H9 (cell line): ENCODE measurements around the gene DOK1. TPM values are rescaled to one million over a fixed set of nuclear protein-coding genes. Genes with fewer than 3 reads are reported as not detected.

Experiments
- DNase-seq: peaks from one replicate; pipeline ENCODE4 v3.0.0-alpha.2; 2017
- H2AFZ ChIP-seq: one replicate; pipeline ENCODE4 v1.6.1; 2013; ENCODE audit warnings: mild to moderate bottlenecking, low read length, control low read depth, moderate library complexity
- H2AK5ac ChIP-seq: 2 replicates; pipeline ENCODE4 v1.6.1; 2013; ENCODE audit warnings: low read length, control low read depth, mixed read lengths; ENCODE audit not compliant: insufficient read length
- H2BK120ac ChIP-seq: one replicate; pipeline ENCODE4 v1.6.1; 2013; ENCODE audit warnings: low read depth, mild to moderate bottlenecking, low read length, control low read depth, inconsistent platforms; ENCODE audit not compliant: poor library complexity, severe bottlenecking
- H2BK12ac ChIP-seq: 2 replicates; pipeline ENCODE4 v1.6.1; 2013; ENCODE audit warnings: low read length, control low read depth, mixed read lengths, low read depth; ENCODE audit not compliant: insufficient read length
- H2BK15ac ChIP-seq: 2 replicates; pipeline ENCODE4 v1.6.1; 2013; ENCODE audit warnings: low read depth, low read length, control low read depth
- H2BK20ac ChIP-seq: one replicate; pipeline ENCODE4 v1.6.1; 2013; ENCODE audit warnings: low read depth, mild to moderate bottlenecking, low read length, control low read depth, inconsistent platforms; ENCODE audit not compliant: poor library complexity, severe bottlenecking
- H2BK5ac ChIP-seq: 2 replicates; pipeline ENCODE4 v1.6.1; 2013; ENCODE audit warnings: low read length, control low read depth, mixed read lengths; ENCODE audit not compliant: insufficient read length
- H3K14ac ChIP-seq: 2 replicates; pipeline ENCODE4 v1.6.1; 2013; ENCODE audit warnings: low read length, control low read depth; ENCODE audit not compliant: insufficient read depth
- H3K18ac ChIP-seq: 2 replicates; pipeline ENCODE4 v1.6.1; 2013; ENCODE audit warnings: low read depth, mild to moderate bottlenecking, mixed read lengths, low read length, control low read depth; ENCODE audit not compliant: insufficient read length
- H3K23ac ChIP-seq: 2 replicates; pipeline ENCODE4 v1.6.1; 2013; ENCODE audit warnings: low read length, control low read depth, mixed read lengths, low read depth; ENCODE audit not compliant: insufficient read length
- H3K23me2 ChIP-seq: 2 replicates; pipeline ENCODE4 v1.6.1; 2013; ENCODE audit warnings: low read depth, mild to moderate bottlenecking, mixed read lengths, low read length, control low read depth; ENCODE audit not compliant: insufficient read length, poor library complexity, severe bottlenecking
- H3K27ac ChIP-seq: 2 replicates; pipeline ENCODE4 v1.5.1; 2013; ENCODE audit warnings: low read length, control low read depth, mixed read lengths, low read depth; ENCODE audit not compliant: insufficient read length
- H3K27me3 ChIP-seq: 2 replicates; pipeline ENCODE4 v1.6.1; 2013; ENCODE audit warnings: low read length, control low read depth, inconsistent platforms; ENCODE audit not compliant: insufficient read depth
- H3K4ac ChIP-seq: 2 replicates; pipeline ENCODE4 v1.6.1; 2013; ENCODE audit warnings: low read depth, mild to moderate bottlenecking, control low read depth, inconsistent platforms, low read length, moderate library complexity
- H3K4me1 ChIP-seq: 2 replicates; pipeline ENCODE4 v1.6.1; 2013; ENCODE audit warnings: low read length, control low read depth, inconsistent platforms; ENCODE audit not compliant: insufficient read depth
- H3K4me2 ChIP-seq: 2 replicates; pipeline ENCODE4 v1.6.1; 2013; ENCODE audit warnings: low read length, control low read depth, mixed read lengths; ENCODE audit not compliant: insufficient read length, insufficient read depth
- H3K56ac ChIP-seq: 2 replicates; pipeline ENCODE4 v1.6.1; 2013; ENCODE audit warnings: low read depth, mild to moderate bottlenecking, mixed read lengths, low read length, control low read depth; ENCODE audit not compliant: insufficient read length
- H3K79me1 ChIP-seq: 2 replicates; pipeline ENCODE4 v1.6.1; 2013; ENCODE audit warnings: low read depth, mild to moderate bottlenecking, moderate library complexity, low read length, control low read depth, inconsistent platforms; ENCODE audit not compliant: insufficient read depth, poor library complexity, severe bottlenecking
- H3K79me2 ChIP-seq: 2 replicates; pipeline ENCODE4 v1.6.1; 2013; ENCODE audit warnings: low read length, control low read depth, inconsistent platforms; ENCODE audit not compliant: insufficient read depth
- H3K9ac ChIP-seq: 2 replicates; pipeline ENCODE4 v1.6.1; 2013; ENCODE audit warnings: low read length, control low read depth, mixed read lengths; ENCODE audit not compliant: insufficient read length; ENCODE audit errors: extremely low read depth
- H3K9me3 ChIP-seq: one replicate; pipeline ENCODE4 v1.6.1; 2013; ENCODE audit warnings: low read depth, low read length, inconsistent platforms; ENCODE audit not compliant: control insufficient read depth
- H3T11ph ChIP-seq: one replicate; pipeline ENCODE4 v1.6.1; 2013; ENCODE audit warnings: mild to moderate bottlenecking, low read length, control low read depth, inconsistent platforms
- H4K20me1 ChIP-seq: one replicate; pipeline ENCODE4 v1.6.1; 2013; ENCODE audit not compliant: control insufficient read depth, insufficient read length, insufficient read depth
- H4K5ac ChIP-seq: 2 replicates; pipeline ENCODE4 v1.6.1; 2013; ENCODE audit warnings: low read depth, mild to moderate bottlenecking, mixed read lengths, low read length, control low read depth; ENCODE audit not compliant: insufficient read length
- H4K8ac ChIP-seq: replicated peaks from 2 replicates; pipeline ENCODE4 v1.6.1; 2013; ENCODE audit warnings: low read length, control low read depth, mixed read lengths, low read depth; ENCODE audit not compliant: insufficient read length
- H4K91ac ChIP-seq: 2 replicates; pipeline ENCODE4 v1.6.1; 2013; ENCODE audit warnings: low read depth, mild to moderate bottlenecking, moderate library complexity, mixed read lengths, low read length, control low read depth; ENCODE audit not compliant: insufficient read length
- H3K27ac Mint-ChIP-seq, 3 experiments: 2 replicates in 2 of 3; 3 replicates in 1 of 3; pipeline ENCODE4 v1.8.0; 2020 to 2021; ENCODE audit warnings: mixed read lengths in 3 of 3, mild to moderate bottlenecking in 1 of 3, moderate library complexity in 1 of 3
- H3K27me3 Mint-ChIP-seq: 2 replicates; pipeline ENCODE4 v1.8.0; 2021; ENCODE audit warnings: low read depth, mild to moderate bottlenecking, moderate library complexity, mixed read lengths
- H3K36me3 Mint-ChIP-seq, 3 experiments: 2 replicates in 2 of 3; 3 replicates in 1 of 3; pipeline ENCODE4 v1.8.0; 2020 to 2021; ENCODE audit warnings: low read depth in 3 of 3, mixed read lengths in 3 of 3; ENCODE audit not compliant: insufficient read depth in 1 of 3
- H3K4me1 Mint-ChIP-seq, 2 experiments: 2 replicates each; pipeline ENCODE4 v1.8.0; 2020; ENCODE audit warnings: mixed read lengths in 2 of 2
- H3K4me3 Mint-ChIP-seq, 2 experiments: 2 replicates in 1 of 2; 3 replicates in 1 of 2; pipeline ENCODE4 v1.8.0; 2020 to 2021; ENCODE audit warnings: mild to moderate bottlenecking in 2 of 2, mixed read lengths in 2 of 2, moderate library complexity in 1 of 2
- H3K9me3 Mint-ChIP-seq, 2 experiments: 2 replicates in 1 of 2; 3 replicates in 1 of 2; pipeline ENCODE4 v1.8.0; 2020; ENCODE audit warnings: mild to moderate bottlenecking in 2 of 2, mixed read lengths in 2 of 2, moderate library complexity in 1 of 2
- CTCF ChIP-seq: fragments of 200-600 bp; sonication (generic); conservative IDR thresholded peaks from 3 replicates; pipeline ENCODE4 v1.8.0; 2021; ENCODE audit warnings: antibody characterized with exemption, mild to moderate bottlenecking
- WGBS: extraction: QIAGEN DNeasy Blood & Tissue Kit; methylation state at CpG from one replicate; pipeline ENCODE4 v1.1.7; 2013; ENCODE audit warnings: missing lambda C conversion rate, low lambda C conversion rate, mixed read lengths; ENCODE audit not compliant: insufficient read length; ENCODE audit errors: extremely low coverage; 5-methylcytosine and 5-hydroxymethylcytosine counted together
- total RNA-seq: library from RNA; stranded (reverse); gene quantifications from 2 replicates; pipeline ENCODE4 v1.2.1, GENCODE V29; 2021

The DOK1 gene
- total RNA-seq, 1 experiment from 2014 or later: 16.0 TPM

- Histone ChIP-seq H3K9me3 (no peaks in the 10 kb centered on the region), H3K14ac (no peak overlapping the region), H3K4ac (no peak overlapping the region), H3K27ac (no peak overlapping the region), H2BK120ac (no peak overlapping the region), H4K8ac (no peak overlapping the region), H4K20me1 (no peaks in the 10 kb centered on the region), H3K79me2 (no peaks in the 10 kb centered on the region), H3K23ac (no peak overlapping the region), H3K79me1 (no peaks in the 10 kb centered on the region), H2BK5ac (no peak overlapping the region), H3K27me3 (no peaks in the 10 kb centered on the region), H4K5ac (no peak overlapping the region), H2AK5ac (no peak overlapping the region), H3K4me2 (no peak overlapping the region), H3K4me1 (no peaks in the 10 kb centered on the region), H2BK20ac (no peak overlapping the region), H3K56ac (no peak overlapping the region), H3K9ac (no peak overlapping the region), H2BK12ac (no peak overlapping the region), H4K91ac (no peak overlapping the region), H3K23me2 (no peaks in the 10 kb centered on the region), H3K18ac (no peak overlapping the region), H2AFZ (no peak overlapping the region), H2BK15ac (no peak overlapping the region), H3T11ph (no peak overlapping the region)
- DNase-seq: no peak
- no peaks in the 10 kb centered on the region for H3K9me3 Mint-ChIP-seq
- no peaks in the 10 kb centered on the region for H3K36me3 Mint-ChIP-seq
- no peak overlapping the region for H3K27ac Mint-ChIP-seq
- no peak overlapping the region for H3K4me3 Mint-ChIP-seq
- peaks cover 5% of the 10 kb centered on the region in 2 experiments; a peak in 3 of 4 replicates for H3K4me1 Mint-ChIP-seq
- WGBS: no CpG with 5 or more reads among the region's 3 CpGs
- TF ChIP-seq CTCF: no peak
- peaks cover 3% of the 10 kb centered on the region; the same call in 1 of the 2 replicates for H3K27me3 Mint-ChIP-seq
Observed at GRCh38 chr2:74578408-74578807, 23.9 kb downstream of the DOK1 start.
